ENCODE data around the gene ZBTB16. TPM values are rescaled to one million over a fixed set of nuclear protein-coding genes. Genes with fewer than 3 reads are reported as not detected.

The ZBTB16 gene
- total RNA-seq, 1 experiment from 2014 or later: 0.21 TPM

GRCh38 chr11:114088216-114088615 lies 28.7 kb downstream of the ZBTB16 start:
- in situ Hi-C loops (cut with HindIII; ENCODE audit: low pct_unique_long_range_greater_than_20kb, low sequenced_read_pairs) (no loop called here), intact Hi-C loops (cut with micrococcal nuclease; ENCODE audit: unreplicated experiment) (no loop called here)
- no peak overlapping the region for H3K27ac ChIP-seq (ENCODE audit: low read length)
- H3K36me3 ChIP-seq (ENCODE audit: control insufficient read depth, insufficient read depth, low read length): no peaks in the 10 kb centered on the region
- DNase-seq (ENCODE audit: low read depth, low spot score) (no peak), ATAC-seq (no peak)
- H3K4me3 ChIP-seq (ENCODE audit: low read depth in 2 of 2, low read length in 2 of 2): no peak overlapping the region
- POLR2A ChIA-PET: no interaction called here
- CTCF ChIA-PET: interaction anchor here (0.7 kb wide), 1 partner anchor 116 kb away, joined by 6 read pairs; no protein-coding TSS in a partner anchor
- H3K4me1 ChIP-seq (ENCODE audit: control insufficient read depth, insufficient read depth, low read length): no peaks in the 10 kb centered on the region
- no peaks in the 10 kb centered on the region for H3K9me3 ChIP-seq (ENCODE audit: control insufficient read depth, insufficient read depth, low read depth, low read length)
- BruUV-seq (replicated peaks): no TSS peak
- H3K27me3 ChIP-seq (ENCODE audit: control insufficient read depth, insufficient read depth, low read length): peaks cover 3% of the 10 kb centered on the region
- TF ChIP-seq, protein P1, sequence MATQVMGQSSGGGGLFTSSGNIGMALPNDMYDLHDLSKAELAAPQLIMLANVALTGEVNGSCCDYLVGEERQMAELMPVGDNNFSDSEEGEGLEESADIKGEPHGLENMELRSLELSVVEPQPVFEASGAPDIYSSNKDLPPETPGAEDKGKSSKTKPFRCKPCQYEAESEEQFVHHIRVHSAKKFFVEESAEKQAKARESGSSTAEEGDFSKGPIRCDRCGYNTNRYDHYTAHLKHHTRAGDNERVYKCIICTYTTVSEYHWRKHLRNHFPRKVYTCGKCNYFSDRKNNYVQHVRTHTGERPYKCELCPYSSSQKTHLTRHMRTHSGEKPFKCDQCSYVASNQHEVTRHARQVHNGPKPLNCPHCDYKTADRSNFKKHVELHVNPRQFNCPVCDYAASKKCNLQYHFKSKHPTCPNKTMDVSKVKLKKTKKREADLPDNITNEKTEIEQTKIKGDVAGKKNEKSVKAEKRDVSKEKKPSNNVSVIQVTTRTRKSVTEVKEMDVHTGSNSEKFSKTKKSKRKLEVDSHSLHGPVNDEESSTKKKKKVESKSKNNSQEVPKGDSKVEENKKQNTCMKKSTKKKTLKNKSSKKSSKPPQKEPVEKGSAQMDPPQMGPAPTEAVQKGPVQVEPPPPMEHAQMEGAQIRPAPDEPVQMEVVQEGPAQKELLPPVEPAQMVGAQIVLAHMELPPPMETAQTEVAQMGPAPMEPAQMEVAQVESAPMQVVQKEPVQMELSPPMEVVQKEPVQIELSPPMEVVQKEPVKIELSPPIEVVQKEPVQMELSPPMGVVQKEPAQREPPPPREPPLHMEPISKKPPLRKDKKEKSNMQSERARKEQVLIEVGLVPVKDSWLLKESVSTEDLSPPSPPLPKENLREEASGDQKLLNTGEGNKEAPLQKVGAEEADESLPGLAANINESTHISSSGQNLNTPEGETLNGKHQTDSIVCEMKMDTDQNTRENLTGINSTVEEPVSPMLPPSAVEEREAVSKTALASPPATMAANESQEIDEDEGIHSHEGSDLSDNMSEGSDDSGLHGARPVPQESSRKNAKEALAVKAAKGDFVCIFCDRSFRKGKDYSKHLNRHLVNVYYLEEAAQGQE (IDR thresholded peaks at IDR 0.05; ENCODE audit: insufficient read depth in 1 of 2, low read depth in 2 of 2, low read length in 1 of 2): no peak
- TF ChIP-seq SIN3A (IDR thresholded peaks at IDR 0.05; ENCODE audit: borderline replicate concordance, insufficient read depth, low read depth, low read length) (no peak), POLR2AphosphoS5 (IDR thresholded peaks at IDR 0.05; ENCODE audit: low read depth, low read length) (no peak), CTCF (IDR thresholded peaks at IDR 0.05) (no peak), TCF7L2 (IDR thresholded peaks at IDR 0.05; ENCODE audit: low read depth, low read length) (no peak)

- no TSS peak for BruUV-seq (replicated peaks)
- H3K4me3 ChIP-seq (ENCODE audit: low read depth in 2 of 2, low read length in 2 of 2): no peak overlapping the region
- in situ Hi-C loops (cut with HindIII; ENCODE audit: low pct_unique_long_range_greater_than_20kb, low sequenced_read_pairs) (no loop called here), intact Hi-C loops (cut with micrococcal nuclease; ENCODE audit: unreplicated experiment) (no loop called here)
- H3K27ac ChIP-seq (ENCODE audit: low read length): no peak overlapping the region
- peaks cover 2% of the 10 kb centered on the region for H3K27me3 ChIP-seq (ENCODE audit: control insufficient read depth, insufficient read depth, low read length)
- ChIA-PET CTCF (no interaction called here), POLR2A (no interaction called here)
- no peaks in the 10 kb centered on the region for H3K36me3 ChIP-seq (ENCODE audit: control insufficient read depth, insufficient read depth, low read length)
- DNase-seq (ENCODE audit: low read depth, low spot score) (no peak), ATAC-seq (no peak)
- no peaks in the 10 kb centered on the region for H3K9me3 ChIP-seq (ENCODE audit: control insufficient read depth, insufficient read depth, low read depth, low read length)
- no peak for TF ChIP-seq CTCF (IDR thresholded peaks at IDR 0.05)
- TF ChIP-seq POLR2AphosphoS5 (IDR thresholded peaks at IDR 0.05; ENCODE audit: low read depth, low read length): no peak
- no peak for TF ChIP-seq SIN3A (IDR thresholded peaks at IDR 0.05; ENCODE audit: borderline replicate concordance, insufficient read depth, low read depth, low read length)
- TF ChIP-seq, protein P1 (IDR thresholded peaks at IDR 0.05; ENCODE audit: insufficient read depth in 1 of 2, low read depth in 2 of 2, low read length in 1 of 2): no peak
- TF ChIP-seq TCF7L2 (IDR thresholded peaks at IDR 0.05; ENCODE audit: low read depth, low read length): no peak
- no peaks in the 10 kb centered on the region for H3K4me1 ChIP-seq (ENCODE audit: control insufficient read depth, insufficient read depth, low read length)
Observed at GRCh38 chr11:114088836-114089235, 29.3 kb downstream of the ZBTB16 start.

Data from Panc1 (cell line).